ENCODE data around the gene MYH8.

MYH8 gene

DNA sequence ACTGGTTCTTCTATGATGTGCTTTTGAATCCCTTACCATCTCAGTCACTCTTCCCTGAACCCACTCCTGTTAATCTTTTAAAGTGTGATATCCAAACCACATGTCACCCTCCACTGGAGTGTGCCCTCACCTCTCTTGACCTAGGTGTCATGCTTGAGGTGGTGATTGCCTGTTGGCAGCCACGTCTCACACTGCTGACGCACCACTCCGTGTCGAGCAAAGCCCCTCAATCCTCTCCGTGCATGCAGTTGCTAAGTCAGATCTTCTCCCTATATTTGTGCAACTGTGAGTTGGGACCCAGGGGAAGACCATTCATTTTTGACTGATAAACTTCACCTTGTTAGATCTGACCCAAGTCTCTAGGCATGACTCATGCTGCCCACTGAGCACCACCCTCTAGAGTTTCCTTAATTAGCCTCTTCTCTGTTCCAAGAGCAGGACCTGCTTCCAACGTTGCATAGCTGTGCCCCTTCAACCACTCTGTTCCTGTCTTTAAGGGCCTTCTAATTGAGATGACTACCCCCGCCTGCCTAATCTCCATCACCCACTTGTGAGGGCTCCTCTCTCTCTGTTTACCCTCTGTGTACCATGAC lies 51.6 kb downstream of the MYH8 start:
- Histone ChIP-seq H3K4me1 (ENCODE audit: control insufficient read depth, insufficient read depth, low read length) (no peaks in the 10 kb centered on the region), H3K9me3 (ENCODE audit: control insufficient read depth, low read length) (no peaks in the 10 kb centered on the region)

DNA sequence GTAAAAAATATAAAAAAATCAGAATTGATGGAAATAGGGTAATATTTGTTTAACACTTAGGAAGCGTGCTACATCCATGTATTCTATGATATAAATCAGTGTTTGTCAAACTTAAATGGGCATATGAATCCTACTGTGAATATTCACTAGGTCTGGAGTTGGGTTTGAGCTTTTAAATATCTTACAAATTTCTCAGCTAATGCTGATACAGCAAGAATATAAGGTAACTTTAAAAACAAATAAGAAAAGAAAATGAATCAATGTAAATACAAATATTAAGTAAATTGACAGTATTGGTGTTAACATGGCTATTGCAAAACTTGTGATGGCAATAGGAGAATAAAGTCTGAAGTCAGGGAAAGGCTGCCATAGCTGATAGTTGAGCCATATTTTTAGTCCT lies 52.5 kb downstream of the MYH8 start:
- no peaks in the 10 kb centered on the region for H3K27me3 ChIP-seq (ENCODE audit: control insufficient read depth, insufficient read depth, low read length)
- H3K36me3 ChIP-seq (ENCODE audit: control insufficient read depth, insufficient read depth, low read length): no peaks in the 10 kb centered on the region
- no peak overlapping the region for H3K4me3 ChIP-seq (ENCODE audit: low read length)
- H3K9ac ChIP-seq (ENCODE audit: low read length): no peak overlapping the region
- H3K9me3 ChIP-seq (ENCODE audit: control insufficient read depth, low read length): no peaks in the 10 kb centered on the region
- no peaks in the 10 kb centered on the region for H3K4me1 ChIP-seq (ENCODE audit: control insufficient read depth, insufficient read depth, low read length)

More for the DNA sequence above, 51.6 kb downstream of the MYH8 start:
- no peak overlapping the region for H3K9ac ChIP-seq (ENCODE audit: low read length)
- no peaks in the 10 kb centered on the region for H3K36me3 ChIP-seq (ENCODE audit: control insufficient read depth, insufficient read depth, low read length)
- no peak overlapping the region for H3K4me3 ChIP-seq (ENCODE audit: low read length)
- H3K27me3 ChIP-seq (ENCODE audit: control insufficient read depth, insufficient read depth, low read length): no peaks in the 10 kb centered on the region

DNA sequence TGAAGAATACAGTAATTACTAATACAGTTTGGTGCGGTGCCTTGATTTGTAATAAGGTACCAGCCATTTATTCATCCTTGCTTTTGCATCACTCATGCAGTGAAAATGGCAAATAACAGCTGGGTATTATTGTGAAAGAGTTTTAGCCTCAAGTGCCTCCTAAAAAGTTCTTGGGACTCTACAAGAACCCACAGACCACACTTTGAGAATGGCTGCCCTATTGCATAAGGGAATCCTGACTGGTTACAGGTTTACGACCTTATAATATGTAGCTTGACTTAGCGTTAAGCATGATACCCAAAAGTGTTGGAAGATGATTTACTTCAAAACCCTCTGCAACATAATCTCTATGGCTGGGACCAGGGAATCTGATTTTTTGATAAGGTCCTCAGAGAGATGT lies 53.2 kb downstream of the MYH8 start:
- H3K9ac ChIP-seq (ENCODE audit: low read length): no peak overlapping the region
- H3K4me3 ChIP-seq (ENCODE audit: low read length): no peak overlapping the region
- no peaks in the 10 kb centered on the region for H3K27me3 ChIP-seq (ENCODE audit: control insufficient read depth, insufficient read depth, low read length)
- no peaks in the 10 kb centered on the region for H3K4me1 ChIP-seq (ENCODE audit: control insufficient read depth, insufficient read depth, low read length)
- no peaks in the 10 kb centered on the region for H3K36me3 ChIP-seq (ENCODE audit: control insufficient read depth, insufficient read depth, low read length)
- H3K9me3 ChIP-seq (ENCODE audit: control insufficient read depth, low read length): no peaks in the 10 kb centered on the region

DNA sequence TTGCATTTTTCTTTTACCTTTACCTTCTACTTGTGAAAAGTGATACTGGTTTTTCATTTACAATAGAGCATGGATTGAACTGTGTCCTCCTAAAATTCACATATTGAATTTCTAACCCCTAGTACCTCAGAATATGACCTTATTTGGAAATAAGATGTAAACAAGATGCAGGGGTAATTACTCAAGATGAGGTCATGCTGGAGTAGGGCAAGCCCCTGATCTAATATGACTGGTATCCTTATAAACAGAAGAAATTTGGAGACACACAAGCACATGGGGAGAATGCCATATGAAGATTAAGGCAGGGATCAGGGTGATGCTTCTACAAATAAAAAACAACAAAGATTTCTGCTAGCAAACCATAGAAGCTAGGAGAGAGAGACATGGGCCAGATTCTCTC lies 61.2 kb downstream of the MYH8 start:
- no peaks in the 10 kb centered on the region for H3K9me3 ChIP-seq (ENCODE audit: control insufficient read depth, low read length)
- H3K36me3 ChIP-seq (ENCODE audit: control insufficient read depth, insufficient read depth, low read length): no peaks in the 10 kb centered on the region

DNA sequence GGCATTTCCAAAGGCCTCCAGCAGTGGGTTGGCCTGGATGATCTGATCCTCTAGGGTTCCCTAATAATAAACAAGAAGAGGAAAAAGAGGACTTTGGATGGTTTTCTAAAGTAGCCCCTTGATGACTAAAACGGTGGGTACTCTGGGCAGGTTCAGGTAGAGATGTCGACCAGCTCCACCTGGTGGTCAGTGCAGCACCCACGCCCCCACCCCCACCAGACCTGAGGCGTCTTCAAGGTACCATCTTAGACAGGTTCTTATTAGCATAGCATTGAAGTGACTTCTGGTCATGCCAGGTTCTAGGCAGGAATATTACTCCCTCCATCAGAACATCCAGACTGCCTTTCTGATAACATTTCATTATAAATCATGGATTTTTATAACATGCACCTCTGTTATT lies 64.0 kb downstream of the MYH8 start:
- Histone ChIP-seq H3K9me3 (ENCODE audit: control insufficient read depth, low read length) (no peaks in the 10 kb centered on the region), H3K4me1 (ENCODE audit: control insufficient read depth, insufficient read depth, low read length) (no peaks in the 10 kb centered on the region), H3K27me3 (ENCODE audit: control insufficient read depth, insufficient read depth, low read length) (no peaks in the 10 kb centered on the region), H3K36me3 (ENCODE audit: control insufficient read depth, insufficient read depth, low read length) (no peaks in the 10 kb centered on the region), H3K4me3 (ENCODE audit: low read length) (no peak overlapping the region), H3K9ac (ENCODE audit: low read length) (no peak overlapping the region)

More for the DNA sequence above, 61.2 kb downstream of the MYH8 start:
- no peak overlapping the region for H3K4me3 ChIP-seq (ENCODE audit: low read length)
- no peaks in the 10 kb centered on the region for H3K27me3 ChIP-seq (ENCODE audit: control insufficient read depth, insufficient read depth, low read length)
- H3K9ac ChIP-seq (ENCODE audit: low read length): no peak overlapping the region
- H3K4me1 ChIP-seq (ENCODE audit: control insufficient read depth, insufficient read depth, low read length): no peaks in the 10 kb centered on the region

DNA sequence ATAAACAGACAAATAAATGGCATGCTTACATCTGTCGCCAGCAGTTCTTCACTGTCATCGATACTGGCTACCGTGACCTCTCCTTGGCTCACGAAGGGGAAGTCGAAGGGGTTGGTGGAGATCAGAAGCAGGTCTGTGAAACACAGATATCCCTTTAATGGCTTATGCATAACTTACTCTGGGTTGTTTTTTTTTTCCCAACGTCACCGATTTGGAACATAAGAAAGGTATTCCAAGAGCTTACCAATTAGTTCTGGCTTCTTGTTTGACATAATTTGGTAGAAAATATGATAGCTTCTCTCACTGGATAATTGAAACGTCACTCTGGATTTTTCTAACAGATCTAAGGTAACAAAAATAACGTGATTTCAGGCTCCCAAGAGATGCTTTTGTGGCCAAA lies 67.1 kb downstream of the MYH8 start:
- no peaks in the 10 kb centered on the region for H3K36me3 ChIP-seq (ENCODE audit: control insufficient read depth, insufficient read depth, low read length)
- no peak overlapping the region for H3K9ac ChIP-seq (ENCODE audit: low read length)
- H3K27me3 ChIP-seq (ENCODE audit: control insufficient read depth, insufficient read depth, low read length): no peaks in the 10 kb centered on the region
- H3K4me1 ChIP-seq (ENCODE audit: control insufficient read depth, insufficient read depth, low read length): no peaks in the 10 kb centered on the region
- H3K9me3 ChIP-seq (ENCODE audit: control insufficient read depth, low read length): no peaks in the 10 kb centered on the region
- no peak overlapping the region for H3K4me3 ChIP-seq (ENCODE audit: low read length)

DNA sequence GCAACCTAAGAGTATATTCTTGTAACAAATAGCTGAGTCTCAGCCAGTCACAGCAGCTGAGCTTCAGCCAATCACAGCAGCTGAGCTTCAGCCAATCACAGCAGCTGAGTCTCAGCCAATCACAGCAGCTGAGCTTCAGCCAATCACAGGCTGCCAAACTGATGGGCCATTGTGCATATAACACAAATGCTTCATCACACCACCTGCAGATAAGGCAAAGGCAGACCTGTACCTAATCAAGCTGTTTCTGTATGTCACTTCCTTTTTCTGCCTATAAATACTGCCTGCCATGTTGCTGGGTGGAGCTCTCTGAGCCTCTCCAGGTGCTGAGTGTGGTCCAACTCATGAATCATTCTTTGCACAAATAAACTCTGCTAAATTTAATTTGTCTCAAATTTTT lies 68.9 kb downstream of the MYH8 start:
- Histone ChIP-seq H3K36me3 (ENCODE audit: control insufficient read depth, insufficient read depth, low read length) (no peaks in the 10 kb centered on the region), H3K9me3 (ENCODE audit: control insufficient read depth, low read length) (no peaks in the 10 kb centered on the region), H3K27me3 (ENCODE audit: control insufficient read depth, insufficient read depth, low read length) (no peaks in the 10 kb centered on the region), H3K4me1 (ENCODE audit: control insufficient read depth, insufficient read depth, low read length) (no peaks in the 10 kb centered on the region), H3K9ac (ENCODE audit: low read length) (no peak overlapping the region), H3K4me3 (ENCODE audit: low read length) (no peak overlapping the region)

DNA sequence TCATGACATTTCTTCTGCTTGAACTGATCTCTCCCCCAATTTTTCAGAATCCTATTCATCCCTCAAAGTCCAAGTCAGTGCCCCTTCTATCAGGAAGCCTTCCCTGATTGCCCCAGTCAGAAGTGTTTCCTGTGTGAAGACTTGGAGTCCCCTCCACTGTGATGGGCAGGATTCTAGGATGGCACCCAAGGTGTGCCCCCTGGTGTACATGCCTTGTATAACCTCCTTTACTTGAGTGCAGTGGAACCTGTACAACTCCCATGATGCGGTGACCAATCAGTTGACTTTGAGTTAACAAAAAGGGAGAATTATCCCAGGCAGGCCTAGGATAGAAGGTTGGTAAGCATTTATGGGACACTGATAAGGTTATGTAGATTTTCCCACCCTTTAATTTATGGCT lies 72.3 kb downstream of the MYH8 start:
- H3K36me3 ChIP-seq (ENCODE audit: control insufficient read depth, insufficient read depth, low read length): no peaks in the 10 kb centered on the region
- no peaks in the 10 kb centered on the region for H3K9me3 ChIP-seq (ENCODE audit: control insufficient read depth, low read length)
- H3K9ac ChIP-seq (ENCODE audit: low read length): no peak overlapping the region
- no peaks in the 10 kb centered on the region for H3K4me1 ChIP-seq (ENCODE audit: control insufficient read depth, insufficient read depth, low read length)
- no peaks in the 10 kb centered on the region for H3K27me3 ChIP-seq (ENCODE audit: control insufficient read depth, insufficient read depth, low read length)
- no peak overlapping the region for H3K4me3 ChIP-seq (ENCODE audit: low read length)

DNA sequence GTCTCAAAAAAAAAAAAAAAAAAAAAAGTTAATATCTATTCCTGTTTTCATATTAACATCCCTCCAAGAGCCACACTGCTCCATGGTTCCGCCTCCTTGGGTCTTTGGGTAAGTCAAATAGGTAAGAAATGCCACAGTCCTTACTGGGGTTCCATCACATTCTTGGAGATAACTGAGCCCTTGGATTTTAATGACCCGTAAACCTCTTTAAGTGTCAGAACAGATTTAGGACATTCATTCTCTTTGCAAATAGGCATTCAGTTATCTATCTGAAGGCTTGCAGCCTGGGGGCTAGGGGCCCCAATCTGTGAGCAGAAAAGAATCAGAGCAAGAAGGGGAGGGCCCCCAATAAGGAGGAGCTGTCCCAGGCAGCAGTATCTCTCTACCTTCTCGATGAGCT lies 76.9 kb downstream of the MYH8 start:
- no peaks in the 10 kb centered on the region for H3K36me3 ChIP-seq (ENCODE audit: control insufficient read depth, insufficient read depth, low read length)
- H3K27me3 ChIP-seq (ENCODE audit: control insufficient read depth, insufficient read depth, low read length): no peaks in the 10 kb centered on the region
- no peaks in the 10 kb centered on the region for H3K9me3 ChIP-seq (ENCODE audit: control insufficient read depth, low read length)
- H3K9ac ChIP-seq (ENCODE audit: low read length): no peak overlapping the region
- no peak overlapping the region for H3K4me3 ChIP-seq (ENCODE audit: low read length)
- H3K4me1 ChIP-seq (ENCODE audit: control insufficient read depth, insufficient read depth, low read length): no peaks in the 10 kb centered on the region
